PC-3 (cell line): Measurements from ENCODE around the gene IFI35. TPM values are rescaled to one million over a fixed set of nuclear protein-coding genes. Genes with fewer than 3 reads are reported as not detected.

ENCODE experiments used
- ATAC-seq: fragments of 200-7000 bp; cut with Tn5 transposase; 2 replicates; pipeline ENCODE4 v1.9.1; 2020; ENCODE audit warnings: mild to moderate bottlenecking, moderate library complexity
- BruUV-seq: library from RNA; stranded (reverse); fragments of 400-500 nt; replicated peaks from 2 replicates; lab custom pipeline; 2021; lab: Mats Ljungman, UMichigan
- CTCF ChIA-PET: fragments of 300-600 bp; sonication (Branson Sonifier 250); formaldehyde crosslinking; loops from one replicate; lab custom pipeline; 2022; ENCODE audit warnings: antibody characterized with exemption; lab: Charles Lee
- POLR2A ChIA-PET: fragments of 300-600 bp; sonication (Branson Sonifier 250); formaldehyde crosslinking; loops from one replicate; lab custom pipeline; 2022; ENCODE audit warnings: antibody characterized with exemption; ENCODE audit not compliant: unreplicated experiment; lab: Charles Lee
- DNase-seq: peaks from one replicate; pipeline ENCODE4 v3.0.0-alpha.2; 2015
- H2AFZ ChIP-seq: fragments of 300-600 bp; sonication (generic); 2 replicates; pipeline ENCODE4 v1.6.0; 2016; ENCODE audit warnings: antibody characterized with exemption, low read length
- H3F3A ChIP-seq: fragments of 300-600 bp; sonication (generic); one replicate; pipeline ENCODE4 v1.6.0; 2017; ENCODE audit warnings: antibody characterized with exemption, low read length, control low read depth, mild to moderate bottlenecking; ENCODE audit not compliant: unreplicated experiment
- H3K27ac ChIP-seq: fragments of 300-600 bp; sonication (generic); 2 replicates; pipeline ENCODE4 v1.5.1; 2016; ENCODE audit warnings: mild to moderate bottlenecking, low read length
- H3K27me3 ChIP-seq: fragments of 300-600 bp; sonication (generic); 2 replicates; pipeline ENCODE4 v1.6.1; 2016; ENCODE audit warnings: low read length, mixed read lengths
- H3K36me3 ChIP-seq: fragments of 300-600 bp; sonication (generic); 2 replicates; pipeline ENCODE4 v1.6.1; 2016; ENCODE audit warnings: low read depth, mixed run types, low read length, mixed read lengths
- H3K4me1 ChIP-seq: fragments of 300-600 bp; sonication (generic); 2 replicates; pipeline ENCODE4 v1.5.1; 2016; ENCODE audit warnings: low read length; ENCODE audit not compliant: insufficient read depth
- H3K4me2 ChIP-seq: fragments of 300-600 bp; sonication (generic); 2 replicates; pipeline ENCODE4 v1.6.0; 2016; ENCODE audit warnings: low read length
- H3K4me3 ChIP-seq: fragments of 300-600 bp; sonication (generic); 2 replicates; pipeline ENCODE4 v1.5.1; 2016; ENCODE audit warnings: mild to moderate bottlenecking, low read length, mixed read lengths
- H3K79me2 ChIP-seq: fragments of 300-600 bp; sonication (generic); 2 replicates; pipeline ENCODE4 v1.6.1; 2017; ENCODE audit warnings: low read length, mixed read lengths
- H3K9ac ChIP-seq: fragments of 300-600 bp; sonication (generic); 2 replicates; pipeline ENCODE4 v1.6.0; 2016; ENCODE audit warnings: mild to moderate bottlenecking, low read length
- H3K9me2 ChIP-seq: fragments of 300-600 bp; sonication (generic); replicated peaks from 2 replicates; pipeline ENCODE4 v1.6.1; 2016; ENCODE audit warnings: mixed run types, low read length, mixed read lengths
- H3K9me3 ChIP-seq: fragments of 300-600 bp; sonication (generic); 2 replicates; pipeline ENCODE4 v1.6.1; 2016; ENCODE audit warnings: low read length, mixed read lengths
- H4K20me1 ChIP-seq: fragments of 300-600 bp; sonication (generic); 2 replicates; pipeline ENCODE4 v1.6.1; 2016; ENCODE audit warnings: low read length, mixed read lengths
- CTCF ChIP-seq: fragments of 300-600 bp; sonication (generic); conservative IDR thresholded peaks from 2 replicates; pipeline ENCODE4 v1.5.1; 2017; ENCODE audit warnings: antibody characterized with exemption, low read depth, mild to moderate bottlenecking, low read length
- EZH2 ChIP-seq: fragments of 300-600 bp; sonication (generic); IDR thresholded peaks from one replicate; pipeline ENCODE4 v1.6.1; 2017; ENCODE audit warnings: antibody characterized with exemption, mild to moderate bottlenecking, low read length; ENCODE audit not compliant: unreplicated experiment
- EZH2phosphoT487 ChIP-seq: fragments of 300-600 bp; sonication (generic); IDR thresholded peaks from 2 replicates; pipeline ENCODE4 v1.6.1; 2018; ENCODE audit warnings: mild to moderate bottlenecking, antibody characterized with exemption, low read length, borderline replicate concordance
- intact Hi-C: fragments of 100-400 bp; cut with micrococcal nuclease; formaldehyde crosslinking; loops from 2 replicates; pipeline ENCODE4 v1.9.0; 2023
- total RNA-seq: library from RNA; depleted of rRNA; stranded (reverse); fragments of >200 nt; gene quantifications from 2 replicates; pipeline ENCODE4 v1.2.3, GENCODE V29; 2014

Gene IFI35
- total RNA-seq, 1 experiment from 2014 or later, result 12.3 TPM

- Histone ChIP-seq H4K20me1 (no peaks in the 10 kb centered on the region), H3K4me3 (peak within 1 kb of the TSS; percentile 99), H3F3A (no peaks in the 10 kb centered on the region), H3K9me3 (no peaks in the 10 kb centered on the region), H3K27ac (peak within 1 kb of the TSS; percentile 82), H3K4me1 (peaks cover 18% of the 10 kb centered on the region), H3K79me2 (peaks cover 60% of the 10 kb centered on the region), H3K4me2 (peak within 1 kb of the TSS; percentile 100), H3K27me3 (no peaks in the 10 kb centered on the region), H3K36me3 (no peaks in the 10 kb centered on the region), H3K9ac (peak within 1 kb of the TSS; percentile 91), H2AFZ (peak within 1 kb of the TSS; percentile 86), H3K9me2 (no peaks in the 10 kb centered on the region)
- intact Hi-C loops, result no loop called here
- DNase-seq, result peak; percentile 83
- BruUV-seq, result no TSS peak
- ATAC-seq, result peak; percentile 80
- TF ChIP-seq CTCF, result no peak
- no peak for TF ChIP-seq EZH2phosphoT487
- no peak for TF ChIP-seq EZH2
- POLR2A ChIA-PET, result no interaction called here
- CTCF ChIA-PET, result interaction anchor here (0.9 kb wide), 1 partner anchor 18 kb away, joined by 3 read pairs; the partner anchor contains the start of gene RPL27
Observed at GRCh38 chr17:42980274-42980765, 26.3 kb upstream of the IFI35 start, which contains the start of gene RUNDC1. TSS of gene RUNDC1 (plus strand) at chr17:42980565. CDS start at chr17:42980577, 12 bp downstream.

- Histone ChIP-seq H2AFZ (peak overlapping the region; percentile 86), H3K9ac (peak overlapping the region; percentile 91), H3K79me2 (peaks cover 65% of the 10 kb centered on the region), H3K27ac (peak overlapping the region; percentile 82), H3K9me3 (no peaks in the 10 kb centered on the region), H3K9me2 (no peaks in the 10 kb centered on the region), H4K20me1 (no peaks in the 10 kb centered on the region), H3K27me3 (no peaks in the 10 kb centered on the region), H3K4me2 (peak overlapping the region; percentile 100), H3K36me3 (no peaks in the 10 kb centered on the region), H3F3A (no peaks in the 10 kb centered on the region), H3K4me1 (peaks cover 18% of the 10 kb centered on the region), H3K4me3 (peak overlapping the region; percentile 99)
- intact Hi-C loops, result no loop called here
- TF ChIP-seq CTCF, result no peak
- TF ChIP-seq EZH2phosphoT487, result no peak
- no peak for TF ChIP-seq EZH2
- POLR2A ChIA-PET, result no interaction called here
- no TSS peak for BruUV-seq
- CTCF ChIA-PET, result interaction anchor here (0.6 to 0.9 kb wide), 2 partner anchors 17 to 126 kb away, joined by 3 to 6 read pairs; partner anchors contain the start of gene RPL27
- ATAC-seq, result peak; percentile 67
- peak; percentile 62 for DNase-seq
Observed at GRCh38 chr17:42980766-42981397, 25.7 kb upstream of the IFI35 start.
